GM12872 (cell line): ENCODE results near the gene FILIP1L.

Experiments
- TF ChIP-seq, protein P1 (sequence below): IDR thresholded peaks from 3 replicates; pipeline ENCODE4 v1.5.1; 2011; ENCODE audit warnings: low read depth, mild to moderate bottlenecking, low read length, moderate library complexity; ENCODE audit not compliant: insufficient read depth

Gene FILIP1L

DNA sequence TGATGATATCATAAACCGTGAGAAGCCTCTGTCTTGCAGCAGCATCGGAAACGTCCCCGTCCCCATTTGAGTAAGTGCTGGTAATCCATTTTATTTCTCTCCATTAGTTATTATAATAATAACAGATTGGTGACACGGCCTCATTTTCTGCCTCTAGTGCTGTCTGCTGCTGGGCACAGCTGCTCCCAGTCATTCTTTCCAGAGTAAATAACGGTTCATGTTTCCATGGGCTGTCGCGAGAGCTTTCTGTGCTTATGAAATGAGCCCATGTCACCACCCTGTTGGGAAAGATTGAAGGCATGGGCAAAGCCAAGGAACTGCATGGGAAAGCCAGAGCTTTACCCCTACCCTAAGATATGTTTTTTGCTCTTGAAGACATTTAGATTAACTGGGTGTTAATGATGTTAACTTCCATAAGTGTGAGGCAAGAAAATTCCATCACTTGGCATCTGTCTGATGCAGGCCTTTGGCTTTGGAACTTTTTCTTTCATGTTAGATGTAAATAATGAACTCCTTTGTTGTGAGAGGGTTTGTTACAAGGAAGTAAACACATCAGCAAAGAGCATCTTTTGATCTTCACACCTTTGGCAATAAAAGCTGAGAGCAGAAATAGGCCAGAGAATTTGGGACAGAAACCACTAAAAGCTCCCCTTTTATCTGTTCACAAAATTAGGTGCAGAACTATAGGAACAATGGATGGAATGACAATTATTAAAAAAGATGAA, 141.8 kb downstream of the FILIP1L start:
- TF ChIP-seq, protein P1, sequence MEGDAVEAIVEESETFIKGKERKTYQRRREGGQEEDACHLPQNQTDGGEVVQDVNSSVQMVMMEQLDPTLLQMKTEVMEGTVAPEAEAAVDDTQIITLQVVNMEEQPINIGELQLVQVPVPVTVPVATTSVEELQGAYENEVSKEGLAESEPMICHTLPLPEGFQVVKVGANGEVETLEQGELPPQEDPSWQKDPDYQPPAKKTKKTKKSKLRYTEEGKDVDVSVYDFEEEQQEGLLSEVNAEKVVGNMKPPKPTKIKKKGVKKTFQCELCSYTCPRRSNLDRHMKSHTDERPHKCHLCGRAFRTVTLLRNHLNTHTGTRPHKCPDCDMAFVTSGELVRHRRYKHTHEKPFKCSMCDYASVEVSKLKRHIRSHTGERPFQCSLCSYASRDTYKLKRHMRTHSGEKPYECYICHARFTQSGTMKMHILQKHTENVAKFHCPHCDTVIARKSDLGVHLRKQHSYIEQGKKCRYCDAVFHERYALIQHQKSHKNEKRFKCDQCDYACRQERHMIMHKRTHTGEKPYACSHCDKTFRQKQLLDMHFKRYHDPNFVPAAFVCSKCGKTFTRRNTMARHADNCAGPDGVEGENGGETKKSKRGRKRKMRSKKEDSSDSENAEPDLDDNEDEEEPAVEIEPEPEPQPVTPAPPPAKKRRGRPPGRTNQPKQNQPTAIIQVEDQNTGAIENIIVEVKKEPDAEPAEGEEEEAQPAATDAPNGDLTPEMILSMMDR = no peak

DNA sequence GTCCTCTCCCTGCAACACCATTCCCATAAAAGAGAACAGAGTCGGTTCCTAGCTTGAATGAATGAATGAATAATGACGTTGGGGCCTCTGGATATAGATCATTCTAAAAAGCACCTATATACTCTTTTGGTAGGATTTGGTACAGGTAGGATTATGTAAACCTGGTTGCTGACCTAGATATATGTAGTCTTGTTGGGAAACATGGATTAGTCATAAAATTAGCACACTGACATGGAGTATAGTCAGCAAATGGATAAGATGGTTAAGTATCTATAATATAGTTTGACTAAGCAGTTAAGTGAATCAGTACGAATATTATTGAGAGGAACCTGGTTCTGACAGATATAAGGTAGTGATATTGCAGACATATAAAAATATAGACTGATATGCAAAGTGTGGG, 142.5 kb downstream of the FILIP1L start:
- TF ChIP-seq, protein P1 = no peak

DNA sequence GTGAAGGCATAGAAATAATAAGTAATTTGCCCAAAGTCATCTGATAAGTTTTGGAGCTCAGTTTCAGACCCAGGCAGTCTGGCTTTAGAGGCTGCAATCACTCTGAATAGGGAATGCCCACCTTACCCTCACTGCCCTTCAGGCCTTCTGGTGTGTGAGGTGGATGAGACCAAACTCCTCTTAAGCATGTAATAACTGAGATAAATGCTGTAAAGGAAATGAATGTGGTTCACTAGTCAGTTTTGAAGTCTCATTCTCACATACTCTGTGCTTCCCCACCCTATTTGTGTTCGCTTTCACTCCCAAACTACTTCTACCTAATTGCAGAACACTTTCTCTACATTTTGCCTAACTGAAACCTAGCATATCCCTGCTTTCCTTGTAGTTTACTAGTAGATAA, 144.1 kb downstream of the FILIP1L start:
- TF ChIP-seq, protein P1 = no peak

DNA sequence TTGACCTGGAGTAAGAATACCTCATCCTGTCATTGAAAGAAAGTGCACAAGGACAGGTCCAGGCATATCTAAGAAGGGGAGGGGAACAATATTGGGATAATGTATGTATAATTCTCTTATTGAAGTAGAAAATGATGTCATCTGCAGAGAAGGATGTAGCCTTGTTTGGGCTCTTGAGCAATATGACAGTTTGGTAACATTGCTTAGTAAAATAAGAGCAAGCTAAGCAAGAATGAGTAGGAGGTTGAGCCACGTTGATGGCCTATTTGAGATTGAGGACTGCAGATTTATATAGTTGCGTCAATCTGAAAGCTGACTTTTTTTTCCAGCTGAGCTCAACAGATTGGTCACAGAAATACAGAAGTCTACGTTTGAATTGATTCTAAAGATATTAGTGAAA, 145.2 kb downstream of the FILIP1L start:
- TF ChIP-seq, protein P1 = no peak

DNA sequence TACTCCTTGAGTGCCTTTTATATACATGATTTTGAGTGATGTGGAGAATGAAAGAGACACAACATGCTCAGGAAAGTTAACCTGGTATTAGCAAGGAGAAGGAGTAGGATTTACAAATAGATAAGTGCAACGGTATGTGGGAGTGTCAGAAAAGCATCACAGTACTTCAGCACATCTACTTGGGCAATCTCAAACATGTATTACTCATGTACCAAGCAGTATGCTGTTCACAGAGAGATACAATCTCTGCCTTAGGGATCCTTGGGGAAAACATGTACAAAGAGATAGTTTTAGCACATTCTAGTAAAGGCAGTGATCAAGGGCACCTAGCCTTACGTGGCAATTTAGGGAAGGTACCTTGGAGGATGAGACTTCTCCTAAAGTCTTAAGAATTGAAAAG, 146.5 kb downstream of the FILIP1L start:
- TF ChIP-seq, protein P1 = no peak

DNA sequence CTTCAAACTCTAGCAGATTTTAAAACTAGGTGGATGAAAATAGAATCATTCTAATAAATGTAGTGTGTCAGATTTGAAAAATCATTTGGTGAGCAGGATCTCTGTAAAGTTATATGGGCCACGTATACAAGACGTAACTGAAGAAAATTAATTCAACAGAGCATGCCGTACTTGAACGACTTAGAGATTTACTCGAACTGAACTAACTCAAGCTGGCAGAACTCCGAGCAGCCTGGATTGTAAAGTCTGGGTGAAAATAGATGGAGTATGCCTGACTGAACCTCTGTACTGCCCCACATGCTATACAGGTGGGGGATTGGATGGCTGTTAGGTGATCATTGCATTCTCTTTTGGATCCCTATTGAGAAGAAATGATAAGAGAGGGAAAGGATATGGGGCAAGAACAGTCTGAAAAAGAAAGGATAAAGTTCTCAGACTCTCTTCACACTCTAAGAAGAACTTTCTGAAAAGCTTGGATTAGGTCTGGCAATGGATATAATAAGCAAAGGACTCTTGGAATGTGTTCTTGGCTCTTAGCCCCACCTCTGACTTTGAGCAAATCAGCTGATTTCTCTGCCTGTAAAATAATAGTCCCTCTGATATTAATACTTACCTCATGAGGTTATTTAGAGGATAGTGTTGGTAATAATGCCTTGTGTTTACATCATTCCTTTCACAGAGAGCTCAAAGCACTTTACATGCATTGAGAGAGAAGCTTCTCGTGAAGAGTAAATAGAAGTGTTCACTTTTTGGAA, 147.5 kb downstream of the FILIP1L start:
- TF ChIP-seq, protein P1 = no peak

DNA sequence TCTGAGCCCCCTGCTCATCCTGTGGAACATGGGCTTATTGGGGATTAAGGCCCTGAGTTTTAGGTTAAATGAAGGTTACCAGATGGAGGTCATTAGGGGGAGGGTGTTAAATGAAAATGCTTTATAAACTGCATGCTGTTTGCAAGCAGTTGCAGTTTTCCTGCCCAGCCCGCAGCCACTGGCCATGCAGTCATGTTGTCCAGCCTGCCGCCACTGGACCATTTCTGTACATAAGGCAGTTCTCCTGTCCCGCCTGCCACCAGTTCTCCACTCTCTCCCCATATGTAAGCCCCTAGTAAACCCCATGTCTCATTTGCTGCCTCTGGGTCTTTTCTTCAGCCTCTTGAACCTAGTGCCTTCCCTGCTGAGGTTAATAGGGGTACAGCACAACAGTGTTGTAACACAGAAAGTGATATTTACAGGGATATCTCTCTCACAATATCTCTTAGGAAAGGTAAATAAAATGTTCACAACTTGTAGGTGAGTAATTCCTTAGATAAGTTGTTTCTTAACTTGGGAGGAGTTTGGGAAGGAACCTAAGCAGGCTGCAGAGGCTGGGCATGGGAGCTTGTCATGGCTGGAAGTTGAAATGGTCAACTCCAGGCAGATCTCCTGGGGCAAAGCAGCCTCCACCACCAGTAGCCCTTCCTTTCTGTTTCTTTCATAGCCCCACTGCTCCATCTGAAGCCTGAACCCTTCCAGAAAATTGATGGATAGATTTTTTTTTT, 148.5 kb downstream of the FILIP1L start:
- TF ChIP-seq, protein P1 = no peak
